Mucosa of stomach (tissue), 1 donor: ENCODE results near the gene ID4.

ENCODE experiments used
- H3K27me3 ChIP-seq: one replicate; pipeline ENCODE4 v1.7.0; 2013; ENCODE audit warnings: mild to moderate bottlenecking, low read length; ENCODE audit not compliant: control insufficient read depth, insufficient read depth
- H3K36me3 ChIP-seq: one replicate; pipeline ENCODE4 v1.7.0; 2013; ENCODE audit warnings: low read length; ENCODE audit not compliant: control insufficient read depth, insufficient read depth
- H3K4me1 ChIP-seq: one replicate; pipeline ENCODE4 v1.7.0; 2013; ENCODE audit warnings: mild to moderate bottlenecking, low read length; ENCODE audit not compliant: control insufficient read depth, insufficient read depth
- H3K4me3 ChIP-seq: one replicate; pipeline ENCODE4 v1.7.0; 2013; ENCODE audit warnings: low read length
- H3K9ac ChIP-seq: one replicate; pipeline ENCODE4 v1.7.0; 2013; ENCODE audit warnings: mild to moderate bottlenecking, low read length, moderate library complexity
- H3K9me3 ChIP-seq: one replicate; pipeline ENCODE4 v1.7.0; 2013; ENCODE audit warnings: mild to moderate bottlenecking, low read length, moderate library complexity; ENCODE audit not compliant: control insufficient read depth
- donor health status: Pancreatic carcinoma.

ID4 gene

GRCh38 chr6:19836799-19837510 lies at the start of gene ID4:
Gene ID4 (plus strand): TSS chr6:19837370. CDS start chr6:19837755, 385 bp downstream.
- Histone ChIP-seq H3K4me3 (peak within 1 kb of the TSS; percentile 71), H3K4me1 (no peaks in the 10 kb centered on the region), H3K36me3 (no peaks in the 10 kb centered on the region), H3K9ac (peak within 1 kb of the TSS; percentile 91), H3K27me3 (no peaks in the 10 kb centered on the region), H3K9me3 (no peaks in the 10 kb centered on the region)

GRCh38 chr6:19788686-19789085 lies 48.5 kb upstream of the ID4 start:
- Histone ChIP-seq H3K9me3 (no peaks in the 10 kb centered on the region), H3K4me3 (no peak overlapping the region), H3K27me3 (no peaks in the 10 kb centered on the region), H3K9ac (no peak overlapping the region), H3K36me3 (no peaks in the 10 kb centered on the region), H3K4me1 (no peaks in the 10 kb centered on the region)

- no peaks in the 10 kb centered on the region for H3K9me3 ChIP-seq
- H3K9ac ChIP-seq, result no peak overlapping the region
- no peaks in the 10 kb centered on the region for H3K4me1 ChIP-seq
Measured at GRCh38 chr6:19789100-19789803, 47.9 kb upstream of the ID4 start.

GRCh38 chr6:19791267-19791666 lies 45.9 kb upstream of the ID4 start:
- Histone ChIP-seq H3K4me3 (no peak overlapping the region), H3K9me3 (no peaks in the 10 kb centered on the region), H3K9ac (no peak overlapping the region), H3K4me1 (no peaks in the 10 kb centered on the region), H3K27me3 (no peaks in the 10 kb centered on the region), H3K36me3 (no peaks in the 10 kb centered on the region)

More at GRCh38 chr6:19789100-19789803, 47.9 kb upstream of the ID4 start:
- Histone ChIP-seq H3K4me3 (no peak overlapping the region), H3K27me3 (no peaks in the 10 kb centered on the region), H3K36me3 (no peaks in the 10 kb centered on the region)

GRCh38 chr6:19795211-19795610 lies 42.0 kb upstream of the ID4 start:
- no peaks in the 10 kb centered on the region for H3K4me1 ChIP-seq
- no peaks in the 10 kb centered on the region for H3K27me3 ChIP-seq
- no peak overlapping the region for H3K4me3 ChIP-seq
- no peak overlapping the region for H3K9ac ChIP-seq
- H3K36me3 ChIP-seq, result no peaks in the 10 kb centered on the region
- no peaks in the 10 kb centered on the region for H3K9me3 ChIP-seq

GRCh38 chr6:19796452-19796851 lies 40.7 kb upstream of the ID4 start:
- no peak overlapping the region for H3K4me3 ChIP-seq
- no peaks in the 10 kb centered on the region for H3K4me1 ChIP-seq
- no peaks in the 10 kb centered on the region for H3K36me3 ChIP-seq
- H3K9me3 ChIP-seq, result no peaks in the 10 kb centered on the region
- H3K27me3 ChIP-seq, result no peaks in the 10 kb centered on the region
- no peak overlapping the region for H3K9ac ChIP-seq

- H3K27me3 ChIP-seq, result no peaks in the 10 kb centered on the region
- peaks cover 10% of the 10 kb centered on the region for H3K4me1 ChIP-seq
- H3K9ac ChIP-seq, result no peak overlapping the region
- H3K36me3 ChIP-seq, result no peaks in the 10 kb centered on the region
- no peaks in the 10 kb centered on the region for H3K9me3 ChIP-seq
- no peak overlapping the region for H3K4me3 ChIP-seq
Measured at GRCh38 chr6:19798362-19798761, 38.8 kb upstream of the ID4 start.

GRCh38 chr6:19802656-19803055 lies 34.5 kb upstream of the ID4 start:
- no peaks in the 10 kb centered on the region for H3K27me3 ChIP-seq
- no peak overlapping the region for H3K9ac ChIP-seq
- H3K36me3 ChIP-seq, result no peaks in the 10 kb centered on the region
- H3K9me3 ChIP-seq, result no peaks in the 10 kb centered on the region
- peaks cover 26% of the 10 kb centered on the region for H3K4me1 ChIP-seq
- no peak overlapping the region for H3K4me3 ChIP-seq

- Histone ChIP-seq H3K27me3 (no peaks in the 10 kb centered on the region), H3K4me3 (peak overlapping the region; percentile 80), H3K9ac (peak overlapping the region; percentile 91), H3K4me1 (peaks cover 26% of the 10 kb centered on the region), H3K36me3 (no peaks in the 10 kb centered on the region), H3K9me3 (no peaks in the 10 kb centered on the region)
Measured at GRCh38 chr6:19803331-19804204, 33.6 kb upstream of the ID4 start.

- Histone ChIP-seq H3K9me3 (no peaks in the 10 kb centered on the region), H3K27me3 (no peaks in the 10 kb centered on the region), H3K4me1 (peaks cover 26% of the 10 kb centered on the region), H3K36me3 (no peaks in the 10 kb centered on the region), H3K9ac (peak overlapping the region; percentile 91), H3K4me3 (peak overlapping the region; percentile 80)
Measured at GRCh38 chr6:19804205-19805128, 32.7 kb upstream of the ID4 start.

- H3K9ac ChIP-seq, result peak overlapping the region; percentile 91
- peaks cover 26% of the 10 kb centered on the region for H3K4me1 ChIP-seq
- H3K4me3 ChIP-seq, result peak overlapping the region; percentile 55
- no peaks in the 10 kb centered on the region for H3K27me3 ChIP-seq
- no peaks in the 10 kb centered on the region for H3K9me3 ChIP-seq
- H3K36me3 ChIP-seq, result no peaks in the 10 kb centered on the region
Measured at GRCh38 chr6:19805129-19805481, 32.1 kb upstream of the ID4 start.
